ENCODE measurements around the gene FAM221B. TPM values are rescaled to one million over a fixed set of nuclear protein-coding genes. Genes with fewer than 3 reads are reported as not detected.
A peak's percentile ranks its signal among the peaks of the same experiment; 100 is the strongest.

The FAM221B gene
- total RNA-seq, 2 donors from 2014 or later, result 0.33 TPM; not detected in 1

DNA sequence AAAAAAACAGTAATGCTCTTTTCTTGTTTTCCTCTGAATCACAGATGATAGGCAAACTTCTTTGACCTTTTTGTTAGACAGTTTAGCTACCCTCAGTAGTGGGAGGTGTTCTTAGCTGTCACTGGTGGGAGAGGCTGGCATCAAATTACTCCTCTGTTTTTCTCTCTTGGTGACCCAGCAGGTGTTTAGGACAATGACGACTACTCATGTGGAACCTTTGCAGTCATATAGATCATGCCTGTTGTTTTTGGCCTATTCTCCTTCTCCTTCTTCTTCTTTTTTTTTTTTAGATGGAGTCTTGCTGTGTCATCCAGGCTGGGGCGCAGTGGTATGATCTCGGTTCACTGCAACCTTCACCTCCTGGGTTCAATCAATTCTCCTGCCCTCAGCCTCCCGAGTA, 52.5 kb downstream of the FAM221B start:
- H3K4me1 ChIP-seq, result peaks cover 22% of the 10 kb centered on the region
- H3K27me3 ChIP-seq, result no peaks in the 10 kb centered on the region
- no peak for ATAC-seq
- intact Hi-C loops (cut with DNase I), result no loop called here
- H3K4me3 ChIP-seq, result no peak overlapping the region
- H3K9me3 ChIP-seq, result no peaks in the 10 kb centered on the region
- H3K27ac ChIP-seq, result no peak overlapping the region
- TF ChIP-seq POLR2A (IDR thresholded peaks at IDR 0.05), result no peak
- TF ChIP-seq, protein P1, sequence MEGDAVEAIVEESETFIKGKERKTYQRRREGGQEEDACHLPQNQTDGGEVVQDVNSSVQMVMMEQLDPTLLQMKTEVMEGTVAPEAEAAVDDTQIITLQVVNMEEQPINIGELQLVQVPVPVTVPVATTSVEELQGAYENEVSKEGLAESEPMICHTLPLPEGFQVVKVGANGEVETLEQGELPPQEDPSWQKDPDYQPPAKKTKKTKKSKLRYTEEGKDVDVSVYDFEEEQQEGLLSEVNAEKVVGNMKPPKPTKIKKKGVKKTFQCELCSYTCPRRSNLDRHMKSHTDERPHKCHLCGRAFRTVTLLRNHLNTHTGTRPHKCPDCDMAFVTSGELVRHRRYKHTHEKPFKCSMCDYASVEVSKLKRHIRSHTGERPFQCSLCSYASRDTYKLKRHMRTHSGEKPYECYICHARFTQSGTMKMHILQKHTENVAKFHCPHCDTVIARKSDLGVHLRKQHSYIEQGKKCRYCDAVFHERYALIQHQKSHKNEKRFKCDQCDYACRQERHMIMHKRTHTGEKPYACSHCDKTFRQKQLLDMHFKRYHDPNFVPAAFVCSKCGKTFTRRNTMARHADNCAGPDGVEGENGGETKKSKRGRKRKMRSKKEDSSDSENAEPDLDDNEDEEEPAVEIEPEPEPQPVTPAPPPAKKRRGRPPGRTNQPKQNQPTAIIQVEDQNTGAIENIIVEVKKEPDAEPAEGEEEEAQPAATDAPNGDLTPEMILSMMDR (IDR thresholded peaks at IDR 0.05), result no peak
- DNase-seq, result no peak
- H3K36me3 ChIP-seq (replicated peaks in 1 of 2; ENCODE audit: insufficient read depth in 1 of 2, low read depth in 2 of 2), result no peaks in the 10 kb centered on the region
- WGBS, 2 donors, result 76 to 83% methylated on average over 4 of the region's 4 CpGs

DNA sequence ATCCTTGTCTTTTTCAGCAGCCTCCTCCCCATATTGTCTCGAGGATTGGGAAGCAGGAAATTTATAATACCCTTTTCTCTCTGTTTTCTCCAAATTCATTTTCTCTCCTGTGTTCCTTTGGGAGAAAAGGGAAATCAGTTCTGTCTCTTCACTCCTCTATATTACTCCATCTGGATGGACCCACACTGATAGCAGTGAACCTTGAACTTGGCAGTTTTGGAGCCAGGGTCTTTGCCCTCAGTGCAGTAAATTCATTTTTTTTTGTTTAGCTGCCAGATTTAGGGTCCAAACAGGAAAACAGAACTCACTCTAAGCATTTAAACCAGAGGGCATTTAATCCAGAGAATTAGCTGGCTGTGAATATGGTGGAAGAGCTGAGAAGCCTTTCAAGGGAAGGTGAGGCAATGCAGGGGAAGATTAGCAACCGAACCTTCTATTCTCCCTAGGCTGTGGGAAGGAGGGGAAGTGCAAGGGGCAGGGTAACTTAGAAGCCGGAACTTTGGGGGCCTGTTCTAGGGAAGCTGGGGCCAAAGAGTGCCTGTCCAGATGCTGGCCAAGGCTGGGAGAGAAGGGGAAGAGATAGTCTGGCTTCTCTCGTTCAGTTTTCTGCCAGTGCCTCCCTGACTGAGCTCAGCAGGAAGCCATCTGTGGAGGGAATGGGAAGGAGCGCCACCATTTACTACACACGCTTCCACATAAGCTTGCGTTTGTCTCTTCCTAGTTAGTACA, 53.5 kb downstream of the FAM221B start:
- ATAC-seq (no peak), DNase-seq (peak in 1 of 4 donors; percentile 31)
- Histone ChIP-seq H3K36me3 (replicated peaks in 1 of 2; ENCODE audit: insufficient read depth in 1 of 2, low read depth in 2 of 2) (no peaks in the 10 kb centered on the region), H3K4me3 (no peak overlapping the region), H3K9me3 (no peaks in the 10 kb centered on the region), H3K4me1 (peaks cover 31% of the 10 kb centered on the region), H3K27ac (no peak overlapping the region), H3K27me3 (no peaks in the 10 kb centered on the region)
- intact Hi-C loops (cut with DNase I), result no loop called here
- TF ChIP-seq POLR2A (IDR thresholded peaks at IDR 0.05), result no peak
- TF ChIP-seq, protein P1 (IDR thresholded peaks at IDR 0.05), result no peak
- 73 to 81% methylated on average over 7 of the region's 7 CpGs for WGBS, 2 donors

DNA sequence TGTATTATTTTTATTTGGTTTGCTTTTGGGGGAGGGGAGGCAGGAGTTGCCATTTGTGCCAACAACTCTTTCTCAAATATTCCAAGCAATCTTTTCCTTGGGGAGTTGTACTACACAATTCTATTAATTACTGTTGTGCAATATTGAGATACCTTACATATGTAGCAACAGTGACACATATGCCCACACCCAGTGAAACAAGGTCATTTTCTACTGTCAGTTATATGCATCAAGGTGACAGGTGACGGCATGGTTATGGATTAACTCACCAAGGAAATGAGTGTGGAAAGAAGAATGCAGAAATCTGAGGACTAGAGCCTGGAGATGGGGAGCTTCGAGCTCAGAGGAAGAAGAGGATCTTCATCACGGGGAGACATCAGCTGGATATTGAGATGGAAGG, 56.6 kb downstream of the FAM221B start:
- 39 to 49% methylated on average over 3 of the region's 3 CpGs for WGBS, 2 donors
- intact Hi-C loops (cut with DNase I), result no loop called here
- Histone ChIP-seq H3K36me3 (replicated peaks in 1 of 2; ENCODE audit: insufficient read depth in 1 of 2, low read depth in 2 of 2) (no peaks in the 10 kb centered on the region), H3K27ac (peak overlapping the region in 3 of 4 donors; percentile 73 to 90 (median 81)), H3K4me3 (no peak overlapping the region), H3K9me3 (no peaks in the 10 kb centered on the region), H3K27me3 (no peaks in the 10 kb centered on the region), H3K4me1 (peaks cover 35% of the 10 kb centered on the region)
- DNase-seq, result peak in 2 of 4 donors; percentile 24 to 54
- TF ChIP-seq, protein P1 (IDR thresholded peaks at IDR 0.05), result no peak
- TF ChIP-seq POLR2A (IDR thresholded peaks at IDR 0.05), result no peak
- ATAC-seq, result peak; percentile 69

DNA sequence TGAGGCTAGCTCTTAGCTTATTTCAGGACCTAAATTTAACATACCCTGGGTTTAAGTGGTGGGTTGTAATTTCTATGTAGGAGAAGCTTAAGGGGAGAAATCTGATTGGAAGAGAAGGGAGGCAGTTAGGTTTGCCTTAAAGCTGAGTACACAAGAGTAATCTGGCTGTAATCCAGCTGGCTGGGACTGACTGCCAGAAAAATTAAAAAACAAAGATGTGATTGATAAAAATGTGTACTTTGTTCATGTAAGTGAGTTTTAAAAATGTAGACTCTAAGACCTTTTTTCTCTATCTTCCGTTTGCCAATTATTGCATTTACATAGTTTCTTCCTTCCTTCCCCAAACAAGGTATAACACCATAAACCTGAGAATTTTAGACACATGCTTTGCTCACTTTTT, 57.0 kb downstream of the FAM221B start:
- H3K27ac ChIP-seq, result peak overlapping the region; percentile 62 to 90 (median 77)
- H3K4me3 ChIP-seq, result no peak overlapping the region
- H3K27me3 ChIP-seq, result no peaks in the 10 kb centered on the region
- H3K36me3 ChIP-seq (replicated peaks in 1 of 2; ENCODE audit: insufficient read depth in 1 of 2, low read depth in 2 of 2), result no peaks in the 10 kb centered on the region
- ATAC-seq, result peak; percentile 87
- TF ChIP-seq POLR2A (IDR thresholded peaks at IDR 0.05), result no peak
- TF ChIP-seq, protein P1 (IDR thresholded peaks at IDR 0.05), result no peak
- peaks cover 35% of the 10 kb centered on the region for H3K4me1 ChIP-seq
- H3K9me3 ChIP-seq, result no peaks in the 10 kb centered on the region
- 0 to 6% methylated on average over 1 of the region's 1 CpG for WGBS, 2 donors
- intact Hi-C loops (cut with DNase I), result no loop called here
- DNase-seq, result peak; percentile 74 to 87 (median 82)

DNA sequence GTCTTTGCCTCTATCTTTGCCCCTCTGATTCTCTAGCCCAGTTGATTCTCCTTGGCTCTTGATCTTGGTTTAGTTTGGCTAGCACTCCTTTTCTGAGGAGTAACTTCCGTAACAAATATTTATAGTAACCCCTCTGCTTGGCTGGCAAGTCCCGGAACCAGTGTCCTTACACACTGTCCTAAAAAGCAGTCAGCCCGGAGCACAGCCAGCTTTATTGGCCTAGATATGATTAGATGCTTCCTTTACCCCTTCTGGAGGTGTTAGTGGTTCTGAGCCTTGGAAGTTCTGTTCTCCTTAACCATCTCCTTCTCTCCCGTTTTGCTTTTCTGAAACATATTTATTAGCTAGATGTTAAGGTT, 57.5 kb downstream of the FAM221B start:
- Histone ChIP-seq H3K27ac (peak overlapping the region; percentile 62 to 90 (median 77)), H3K36me3 (replicated peaks in 1 of 2; ENCODE audit: insufficient read depth in 1 of 2, low read depth in 2 of 2) (no peaks in the 10 kb centered on the region), H3K4me1 (peaks cover 35% of the 10 kb centered on the region), H3K4me3 (no peak overlapping the region), H3K9me3 (no peaks in the 10 kb centered on the region), H3K27me3 (no peaks in the 10 kb centered on the region)
- ATAC-seq (peak; percentile 73), DNase-seq (peak; percentile 32 to 67 (median 56))
- TF ChIP-seq, protein P1 (IDR thresholded peaks at IDR 0.05), result no peak
- peak in 1 of 3 donors; percentile 20 for TF ChIP-seq POLR2A (IDR thresholded peaks at IDR 0.05)
- 1 to 8% methylated on average over 4 of the region's 4 CpGs for WGBS, 2 donors
- intact Hi-C loops (cut with DNase I), result no loop called here

All from body of pancreas (tissue), 4 donors.